ENCODE measurements around the gene PRRC2A. TPM values are rescaled to one million over a fixed set of nuclear protein-coding genes. Genes with fewer than 3 reads are reported as not detected.
A peak's percentile ranks its signal among the peaks of the same experiment; 100 is the strongest.

Gene PRRC2A
- total RNA-seq, 2 experiments from 2014 or later: 156 to 355 TPM

GRCh38 chr6:31621320-31621939 lies 915 bp downstream of the PRRC2A start:
- Histone ChIP-seq H3K4me1 (ENCODE audit: insufficient read depth, low read length, poor library complexity, severe bottlenecking) (peaks cover 27% of the 10 kb centered on the region), H2AFZ (ENCODE audit: low read length) (no peak overlapping the region; the same call in 1 of the 2 replicates), H3K9me3 (ENCODE audit: low read length) (no peaks in the 10 kb centered on the region), H3K27ac (ENCODE audit: low read depth, low read length, poor library complexity, severe bottlenecking) (peak overlapping the region; percentile 94), H3K79me2 (ENCODE audit: insufficient read depth, low read depth, low read length) (peaks cover 52% of the 10 kb centered on the region), H3K4me3 (ENCODE audit: low read depth, low read length, poor library complexity, severe bottlenecking) (peak overlapping the region; percentile 83), H3K4me2 (ENCODE audit: low read length) (peak overlapping the region; percentile 99), H3K36me3 (ENCODE audit: insufficient read depth, low read length) (peaks cover 56% of the 10 kb centered on the region), H4K20me1 (ENCODE audit: insufficient read depth, low read length) (peaks cover 18% of the 10 kb centered on the region), H3K9me2 (ENCODE audit: insufficient read depth, low read length) (no peaks in the 10 kb centered on the region)
- ChIA-PET POLR2A (interaction anchor here (0.6 to 1.2 kb wide), 3 partner anchors 26 to 61 kb away, joined by 3 to 4 read pairs (median 4); no protein-coding TSS in a partner anchor), CTCF (ENCODE audit: unreplicated experiment) (no interaction called here)
- intact Hi-C loops (cut with micrococcal nuclease; ENCODE audit: unreplicated experiment): loop anchor here (2.0 to 5.0 kb wide), 2 partner anchors 166 to 209 kb away; no protein-coding TSS in a partner anchor
- TF ChIP-seq EZH2phosphoT487 (IDR thresholded peaks at IDR 0.05; ENCODE audit: borderline replicate concordance, low read depth, low read length) (no peak), CTCF (conservative IDR thresholded peaks at IDR 0.05; ENCODE audit: low read length) (no peak)
- BruUV-seq (replicated peaks): TSS peak; percentile 78
- no peak for DNase-seq (ENCODE audit: low spot score)

- no peak for DNase-seq (ENCODE audit: low spot score)
- Histone ChIP-seq H3K79me2 (ENCODE audit: insufficient read depth, low read depth, low read length) (peaks cover 54% of the 10 kb centered on the region), H3K9me2 (ENCODE audit: insufficient read depth, low read length) (no peaks in the 10 kb centered on the region), H3K27ac (ENCODE audit: low read depth, low read length, poor library complexity, severe bottlenecking) (peak overlapping the region; percentile 94), H3K4me2 (ENCODE audit: low read length) (peak overlapping the region; percentile 99), H3K9me3 (ENCODE audit: low read length) (no peaks in the 10 kb centered on the region), H2AFZ (ENCODE audit: low read length) (no peak overlapping the region), H3K4me3 (ENCODE audit: low read depth, low read length, poor library complexity, severe bottlenecking) (peak overlapping the region; percentile 83), H3K4me1 (ENCODE audit: insufficient read depth, low read length, poor library complexity, severe bottlenecking) (peaks cover 22% of the 10 kb centered on the region), H4K20me1 (ENCODE audit: insufficient read depth, low read length) (peaks cover 18% of the 10 kb centered on the region), H3K36me3 (ENCODE audit: insufficient read depth, low read length) (peaks cover 62% of the 10 kb centered on the region)
- TF ChIP-seq CTCF (conservative IDR thresholded peaks at IDR 0.05; ENCODE audit: low read length) (no peak), EZH2phosphoT487 (IDR thresholded peaks at IDR 0.05; ENCODE audit: borderline replicate concordance, low read depth, low read length) (no peak)
- ChIA-PET POLR2A (interaction anchor here (0.7 to 1.2 kb wide), 3 partner anchors 25 to 117 kb away, joined by 3 to 4 read pairs (median 4); no protein-coding TSS in a partner anchor), CTCF (ENCODE audit: unreplicated experiment) (no interaction called here)
- intact Hi-C loops (cut with micrococcal nuclease; ENCODE audit: unreplicated experiment): loop anchor here (2.0 to 5.0 kb wide), 2 partner anchors 165 to 209 kb away; no protein-coding TSS in a partner anchor
- no TSS peak for BruUV-seq (replicated peaks)
Measured at GRCh38 chr6:31621991-31622390, 1.5 kb downstream of the PRRC2A start.

- Histone ChIP-seq H3K4me2 (ENCODE audit: low read length) (peak overlapping the region; percentile 99), H3K27ac (ENCODE audit: low read depth, low read length, poor library complexity, severe bottlenecking) (no peak overlapping the region), H3K36me3 (ENCODE audit: insufficient read depth, low read length) (peaks cover 69% of the 10 kb centered on the region), H3K9me2 (ENCODE audit: insufficient read depth, low read length) (no peaks in the 10 kb centered on the region), H2AFZ (ENCODE audit: low read length) (no peak overlapping the region), H3K4me1 (ENCODE audit: insufficient read depth, low read length, poor library complexity, severe bottlenecking) (peaks cover 21% of the 10 kb centered on the region), H3K9me3 (ENCODE audit: low read length) (no peaks in the 10 kb centered on the region), H3K79me2 (ENCODE audit: insufficient read depth, low read depth, low read length) (peaks cover 54% of the 10 kb centered on the region), H3K4me3 (ENCODE audit: low read depth, low read length, poor library complexity, severe bottlenecking) (peak overlapping the region; percentile 83), H4K20me1 (ENCODE audit: insufficient read depth, low read length) (peaks cover 18% of the 10 kb centered on the region)
- intact Hi-C loops (cut with micrococcal nuclease; ENCODE audit: unreplicated experiment): loop anchor here (5.0 kb wide), 1 partner anchor 165 kb away; no protein-coding TSS in a partner anchor
- DNase-seq (ENCODE audit: low spot score): no peak
- ChIA-PET CTCF (ENCODE audit: unreplicated experiment) (interaction anchor here (0.6 kb wide), 1 partner anchor 1069 kb away, joined by 3 read pairs; no protein-coding TSS in a partner anchor), POLR2A (interaction anchor here (1.0 to 1.4 kb wide), 5 partner anchors 11 to 116 kb away, joined by 3 to 4 read pairs (median 4); no protein-coding TSS in a partner anchor)
- no TSS peak for BruUV-seq (replicated peaks)
- no peak for TF ChIP-seq EZH2phosphoT487 (IDR thresholded peaks at IDR 0.05; ENCODE audit: borderline replicate concordance, low read depth, low read length)
- TF ChIP-seq CTCF (conservative IDR thresholded peaks at IDR 0.05; ENCODE audit: low read length): no peak
Measured at GRCh38 chr6:31622684-31623091, 2.2 kb downstream of the PRRC2A start.

All from OCI-LY7 (cell line).